ENCODE results near the gene N4BP2. TPM values are rescaled to one million over a fixed set of nuclear protein-coding genes. Genes with fewer than 3 reads are reported as not detected.

The N4BP2 gene
- total and polyA plus RNA-seq, 7 donors, result 1.1 to 6.8 (median 2.7) TPM

GRCh38 chr4:40204507-40205258, 148.0 kb downstream of the N4BP2 start:
- ATAC-seq (no peak), DNase-seq (no peak)
- H3K27ac ChIP-seq, result no peak overlapping the region
- intact Hi-C loops (cut with DNase I), result no loop called here
- no peaks in the 10 kb centered on the region for H3K4me1 ChIP-seq
- TF ChIP-seq CTCF (IDR thresholded peaks at IDR 0.05), result no peak
- H3K27me3 ChIP-seq (ENCODE audit: insufficient read depth in 3 of 3, low read length in 2 of 3), result no peaks in the 10 kb centered on the region
- whole genome bisulfite sequencing, 3 donors, result 82 to 85% (median 82%) methylated on average over 9 of the region's 9 CpGs
- H3K9me3 ChIP-seq, result no peaks in the 10 kb centered on the region
- H3K36me3 ChIP-seq (ENCODE audit: insufficient read depth in 1 of 2, low read depth in 1 of 2), result no peaks in the 10 kb centered on the region
- no peak overlapping the region for H3K4me3 ChIP-seq

GRCh38 chr4:40205259-40206198, 148.9 kb downstream of the N4BP2 start:
- H3K4me1 ChIP-seq, result no peaks in the 10 kb centered on the region
- no peaks in the 10 kb centered on the region for H3K9me3 ChIP-seq
- no peak overlapping the region for H3K4me3 ChIP-seq
- DNase-seq (no peak), ATAC-seq (no peak)
- H3K27me3 ChIP-seq (ENCODE audit: insufficient read depth in 3 of 3, low read length in 2 of 3), result no peaks in the 10 kb centered on the region
- WGBS, 3 donors, result 67 to 75% (median 69%) methylated on average over 6 of the region's 6 CpGs
- intact Hi-C loops (cut with DNase I), result no loop called here
- no peaks in the 10 kb centered on the region for H3K36me3 ChIP-seq (ENCODE audit: insufficient read depth in 1 of 2, low read depth in 1 of 2)
- no peak for TF ChIP-seq CTCF (IDR thresholded peaks at IDR 0.05)
- H3K27ac ChIP-seq, result no peak overlapping the region

GRCh38 chr4:40206426-40206825, 149.8 kb downstream of the N4BP2 start:
- Histone ChIP-seq H3K36me3 (ENCODE audit: insufficient read depth in 1 of 2, low read depth in 1 of 2) (no peaks in the 10 kb centered on the region), H3K4me3 (no peak overlapping the region), H3K27me3 (ENCODE audit: insufficient read depth in 3 of 3, low read length in 2 of 3) (no peaks in the 10 kb centered on the region), H3K4me1 (no peaks in the 10 kb centered on the region), H3K27ac (no peak overlapping the region), H3K9me3 (no peaks in the 10 kb centered on the region)
- intact Hi-C loops (cut with DNase I), result no loop called here
- DNase-seq (no peak), ATAC-seq (no peak)
- 59 to 67% (median 66%) methylated on average over 2 of the region's 2 CpGs for WGBS, 3 donors
- TF ChIP-seq CTCF (IDR thresholded peaks at IDR 0.05), result no peak

Other genes with a start within 250 kb of the N4BP2 start
- 10 to 100 TPM; 23.2 to 34.0 (median 30.8) TPM for gene PDS5A, start 78.9 kb upstream of the N4BP2 start, total RNA-seq
- 10 to 100 TPM; 14.2 to 33.2 (median 19.1) TPM for gene PDS5A, start 78.9 kb upstream of the N4BP2 start, polyA plus RNA-seq
- gene RHOH, start 140.2 kb downstream of the N4BP2 start, total RNA-seq, result under 1 TPM in 3 of 4 donors, not detected in 1; 0.23 to 0.68 (median 0.30) TPM
- gene RHOH, start 140.2 kb downstream of the N4BP2 start, polyA plus RNA-seq, result under 1 TPM; 0.04 to 0.15 (median 0.13) TPM